Measurements from ENCODE around the gene LAMA2. TPM values are rescaled to one million over a fixed set of nuclear protein-coding genes. Genes with fewer than 3 reads are reported as not detected.
A peak's percentile ranks its signal among the peaks of the same experiment; 100 is the strongest.

Gene LAMA2
- total and polyA plus RNA-seq, 5 donors from 2014 or later = 0.06 to 0.47 (median 0.09) TPM

DNA sequence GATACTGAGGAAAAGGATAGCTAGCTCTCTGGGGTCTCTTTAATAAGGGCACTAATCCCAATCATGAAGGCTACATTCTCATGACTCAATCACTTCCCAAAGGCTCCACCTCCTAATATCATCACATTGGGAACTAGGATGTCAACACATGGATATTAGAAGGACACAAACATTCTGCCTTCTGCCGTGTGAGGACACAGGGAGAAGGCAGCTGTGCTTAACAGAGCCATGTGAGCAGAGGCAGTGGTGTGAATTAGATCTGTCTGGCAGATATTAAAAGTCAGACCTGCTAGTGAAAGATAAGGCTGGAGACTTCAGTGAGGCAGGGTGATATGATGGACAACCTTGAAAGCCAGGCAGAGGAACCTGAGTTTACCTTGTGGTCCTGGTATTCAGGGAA lies 485.1 kb downstream of the LAMA2 start:
- Histone ChIP-seq H3K36me3 (ENCODE audit: control insufficient read depth, insufficient read depth, low read length) (no peaks in the 10 kb centered on the region), H3K4me3 (ENCODE audit: low read depth, low read length) (no peak overlapping the region), H3K27ac (ENCODE audit: insufficient read depth, low read length, poor library complexity, severe bottlenecking) (no peak overlapping the region), H3K27me3 (ENCODE audit: control insufficient read depth, insufficient read depth, low read length) (no peaks in the 10 kb centered on the region), H3K4me1 (ENCODE audit: control insufficient read depth, insufficient read depth, low read length, poor library complexity, severe bottlenecking) (peaks cover 6% of the 10 kb centered on the region), H3K9me3 (ENCODE audit: control insufficient read depth in 2 of 2, low read length in 2 of 2) (no peaks in the 10 kb centered on the region)
- DNase-seq = no peak
- Mint-ChIP-seq H3K4me3 (no peak overlapping the region), H3K27ac (peak overlapping the region in 1 of 3 donors; percentile 78), H3K36me3 (no peaks in the 10 kb centered on the region), H3K27me3 (peaks cover 15% of the 10 kb centered on the region), H3K9me3 (no peaks in the 10 kb centered on the region), H3K4me1 (peaks cover 4 to 10% (median 5%) of the 10 kb centered on the region in 4 donors)
- no peak for ATAC-seq (ENCODE audit: low read depth in 2 of 2)

DNA sequence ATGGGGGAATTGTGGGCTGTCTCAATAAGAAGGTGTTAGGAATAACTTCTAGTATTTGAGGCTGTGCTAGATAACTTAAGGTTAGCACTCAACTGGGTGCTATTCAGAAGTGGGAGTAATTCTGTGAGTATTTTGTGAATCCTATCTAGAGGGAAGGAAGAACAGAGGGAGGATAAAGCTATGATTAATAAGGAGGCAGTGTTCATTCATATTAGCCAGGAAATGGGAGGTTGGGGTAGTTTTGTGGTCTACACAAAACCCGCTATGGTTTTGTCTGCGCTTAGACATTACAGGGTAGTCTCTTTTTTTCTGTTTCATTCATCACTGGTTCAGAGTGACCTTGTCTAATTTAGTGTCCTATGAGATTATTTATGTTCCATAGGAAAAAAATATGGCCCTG lies 486.0 kb downstream of the LAMA2 start:
- peaks cover 6% of the 10 kb centered on the region for H3K4me1 ChIP-seq (ENCODE audit: control insufficient read depth, insufficient read depth, low read length, poor library complexity, severe bottlenecking)
- DNase-seq (no peak), ATAC-seq (ENCODE audit: low read depth in 2 of 2) (no peak)
- Mint-ChIP-seq H3K4me1 (peaks cover 4 to 10% (median 5%) of the 10 kb centered on the region in 4 donors), H3K4me3 (no peak overlapping the region), H3K27ac (no peak overlapping the region), H3K36me3 (no peaks in the 10 kb centered on the region), H3K9me3 (no peaks in the 10 kb centered on the region), H3K27me3 (peaks cover 15% of the 10 kb centered on the region)
- H3K4me3 ChIP-seq (ENCODE audit: low read depth, low read length) = no peak overlapping the region
- no peaks in the 10 kb centered on the region for H3K9me3 ChIP-seq (ENCODE audit: control insufficient read depth in 2 of 2, low read length in 2 of 2)
- H3K27ac ChIP-seq (ENCODE audit: insufficient read depth, low read length, poor library complexity, severe bottlenecking) = no peak overlapping the region
- peaks cover 5% of the 10 kb centered on the region for H3K27me3 ChIP-seq (ENCODE audit: control insufficient read depth, insufficient read depth, low read length)
- no peaks in the 10 kb centered on the region for H3K36me3 ChIP-seq (ENCODE audit: control insufficient read depth, insufficient read depth, low read length)

DNA sequence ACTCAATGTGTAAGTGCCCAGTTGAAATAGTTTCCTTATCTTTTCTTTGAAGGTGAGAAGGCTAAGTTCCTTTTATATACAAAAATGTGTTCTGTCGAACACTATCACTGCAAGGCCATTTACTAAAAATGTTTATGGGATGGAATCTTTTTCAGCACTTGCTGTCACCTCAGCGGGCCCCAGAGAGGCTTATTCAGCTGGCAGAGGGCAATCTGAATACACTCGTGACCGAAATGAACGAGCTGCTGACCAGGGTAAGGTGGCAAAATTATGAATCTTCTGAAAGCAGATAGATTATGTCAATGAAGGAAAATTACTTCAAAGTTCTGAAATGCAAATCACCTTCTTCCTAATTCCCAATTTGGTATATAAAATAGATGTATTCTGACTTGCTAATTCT lies 486.8 kb downstream of the LAMA2 start:
- no peaks in the 10 kb centered on the region for H3K9me3 ChIP-seq (ENCODE audit: control insufficient read depth in 2 of 2, low read length in 2 of 2)
- H3K27ac ChIP-seq (ENCODE audit: insufficient read depth, low read length, poor library complexity, severe bottlenecking) = no peak overlapping the region
- Mint-ChIP-seq H3K4me1 (peaks cover 4 to 10% (median 5%) of the 10 kb centered on the region in 4 donors), H3K36me3 (no peaks in the 10 kb centered on the region), H3K9me3 (no peaks in the 10 kb centered on the region), H3K27ac (no peak overlapping the region), H3K4me3 (no peak overlapping the region), H3K27me3 (peaks cover 15% of the 10 kb centered on the region)
- H3K4me3 ChIP-seq (ENCODE audit: low read depth, low read length) = no peak overlapping the region
- ATAC-seq (ENCODE audit: low read depth in 2 of 2) = no peak
- peaks cover 5% of the 10 kb centered on the region for H3K27me3 ChIP-seq (ENCODE audit: control insufficient read depth, insufficient read depth, low read length)
- H3K4me1 ChIP-seq (ENCODE audit: control insufficient read depth, insufficient read depth, low read length, poor library complexity, severe bottlenecking) = peaks cover 6% of the 10 kb centered on the region
- DNase-seq = no peak
- no peaks in the 10 kb centered on the region for H3K36me3 ChIP-seq (ENCODE audit: control insufficient read depth, insufficient read depth, low read length)

DNA sequence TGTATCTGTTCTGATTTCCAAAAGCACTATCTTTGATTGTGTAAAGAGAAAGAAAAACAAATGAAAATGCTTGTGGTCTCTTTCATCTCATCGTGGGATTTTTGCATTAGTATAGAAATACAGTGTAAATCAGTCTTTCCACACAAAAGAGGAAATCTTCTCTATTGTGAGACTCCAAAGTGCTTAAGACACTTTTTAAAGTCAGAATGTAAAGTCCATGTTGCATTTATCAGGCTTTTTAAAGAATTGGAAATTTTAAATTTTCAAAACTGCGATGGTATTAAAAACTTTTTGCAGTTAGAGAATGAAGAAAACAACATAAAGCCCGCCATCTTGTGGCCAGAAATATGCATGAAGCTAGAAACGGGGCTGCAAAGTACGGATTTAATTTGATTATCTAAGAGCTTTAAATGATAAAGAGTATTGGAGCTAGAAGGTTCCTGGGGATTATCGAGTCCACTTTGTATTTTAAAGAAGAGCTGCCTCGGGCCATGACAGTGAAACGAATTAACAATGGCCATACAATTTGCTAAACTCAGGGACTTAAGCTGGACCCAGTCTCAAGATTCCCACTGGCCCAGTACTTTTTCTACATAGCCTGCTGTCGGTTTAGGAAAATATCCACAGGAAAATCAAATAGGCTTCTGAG lies 487.5 kb downstream of the LAMA2 start:
- ATAC-seq (ENCODE audit: low read depth in 2 of 2) = peak in 1 of 2 donors; percentile 46
- H3K27ac Mint-ChIP-seq = no peak overlapping the region

DNA sequence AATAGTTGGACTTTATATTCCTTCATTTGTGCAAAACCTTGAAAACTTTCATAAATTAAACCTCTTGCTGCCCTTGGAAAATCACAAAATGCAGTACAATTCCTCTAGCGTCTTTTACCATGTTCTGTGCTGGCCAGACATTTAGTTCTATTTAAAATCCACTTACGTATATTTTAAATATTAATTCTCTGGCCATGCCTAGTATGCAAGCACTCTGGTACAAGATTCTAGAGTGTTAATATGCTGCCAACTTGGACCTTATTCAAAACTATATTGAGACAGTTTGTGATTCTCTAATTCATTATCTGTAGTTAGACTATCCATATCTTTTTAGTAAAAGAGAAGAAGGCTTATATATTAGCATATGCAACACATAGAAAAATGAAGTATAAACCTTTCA lies 498.9 kb downstream of the LAMA2 start:
- H3K36me3 Mint-ChIP-seq = no peaks in the 10 kb centered on the region
- Histone ChIP-seq H3K36me3 (ENCODE audit: control insufficient read depth, insufficient read depth, low read length) (no peaks in the 10 kb centered on the region), H3K9me3 (ENCODE audit: control insufficient read depth in 2 of 2, low read length in 2 of 2) (no peaks in the 10 kb centered on the region), H3K4me1 (ENCODE audit: control insufficient read depth, insufficient read depth, low read length, poor library complexity, severe bottlenecking) (no peaks in the 10 kb centered on the region), H3K27me3 (ENCODE audit: control insufficient read depth, insufficient read depth, low read length) (no peaks in the 10 kb centered on the region), H3K4me3 (ENCODE audit: low read depth, low read length) (no peak overlapping the region), H3K27ac (ENCODE audit: insufficient read depth, low read length, poor library complexity, severe bottlenecking) (no peak overlapping the region)
- no peak overlapping the region for H3K4me3 Mint-ChIP-seq
- peaks cover 6% of the 10 kb centered on the region for H3K27me3 Mint-ChIP-seq
- no peaks in the 10 kb centered on the region for H3K4me1 Mint-ChIP-seq
- peaks cover 0 to 3% (median 0%) of the 10 kb centered on the region in 7 donors for H3K9me3 Mint-ChIP-seq
- H3K27ac Mint-ChIP-seq = no peak overlapping the region
- ATAC-seq (ENCODE audit: low read depth in 2 of 2) (no peak), DNase-seq (no peak)

More for the DNA sequence above, 487.5 kb downstream of the LAMA2 start:
- H3K4me3 Mint-ChIP-seq = peak overlapping the region in 1 of 4 donors; percentile 15
- H3K27ac ChIP-seq (ENCODE audit: insufficient read depth, low read length, poor library complexity, severe bottlenecking) = no peak overlapping the region
- peak in 2 of 3 donors; percentile 39 to 54 for DNase-seq
- peak overlapping the region; percentile 54 for H3K4me3 ChIP-seq (ENCODE audit: low read depth, low read length)
- H3K27me3 ChIP-seq (ENCODE audit: control insufficient read depth, insufficient read depth, low read length) = peaks cover 5% of the 10 kb centered on the region
- H3K9me3 ChIP-seq (ENCODE audit: control insufficient read depth in 2 of 2, low read length in 2 of 2) = no peaks in the 10 kb centered on the region
- peaks cover 6% of the 10 kb centered on the region for H3K4me1 ChIP-seq (ENCODE audit: control insufficient read depth, insufficient read depth, low read length, poor library complexity, severe bottlenecking)
- H3K9me3 Mint-ChIP-seq = no peaks in the 10 kb centered on the region
- H3K36me3 ChIP-seq (ENCODE audit: control insufficient read depth, insufficient read depth, low read length) = no peaks in the 10 kb centered on the region
- H3K27me3 Mint-ChIP-seq = peaks cover 15% of the 10 kb centered on the region
- H3K36me3 Mint-ChIP-seq = no peaks in the 10 kb centered on the region
- H3K4me1 Mint-ChIP-seq = peaks cover 4 to 10% (median 5%) of the 10 kb centered on the region in 4 donors

DNA sequence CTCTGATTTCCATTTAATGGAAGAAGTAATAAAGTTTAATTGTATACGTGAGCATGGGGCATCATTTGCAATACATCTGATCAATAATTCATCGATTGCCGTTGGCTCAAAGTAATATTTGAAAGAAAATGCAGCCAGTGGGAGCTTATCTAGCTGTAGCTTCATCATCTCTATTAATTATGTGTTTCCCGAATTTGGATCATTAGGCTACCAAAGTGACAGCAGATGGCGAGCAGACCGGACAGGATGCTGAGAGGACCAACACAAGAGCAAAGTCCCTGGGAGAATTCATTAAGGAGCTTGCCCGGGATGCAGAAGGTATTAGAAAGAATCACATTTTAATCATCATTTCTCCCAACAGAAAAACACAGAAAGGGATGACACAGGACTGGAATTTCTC lies 500.0 kb downstream of the LAMA2 start:
- Histone ChIP-seq H3K4me1 (ENCODE audit: control insufficient read depth, insufficient read depth, low read length, poor library complexity, severe bottlenecking) (no peaks in the 10 kb centered on the region), H3K4me3 (ENCODE audit: low read depth, low read length) (no peak overlapping the region), H3K36me3 (ENCODE audit: control insufficient read depth, insufficient read depth, low read length) (no peaks in the 10 kb centered on the region), H3K27ac (ENCODE audit: insufficient read depth, low read length, poor library complexity, severe bottlenecking) (no peak overlapping the region), H3K9me3 (ENCODE audit: control insufficient read depth in 2 of 2, low read length in 2 of 2) (no peaks in the 10 kb centered on the region), H3K27me3 (ENCODE audit: control insufficient read depth, insufficient read depth, low read length) (no peaks in the 10 kb centered on the region)
- peaks cover 0 to 11% (median 0%) of the 10 kb centered on the region in 7 donors for H3K9me3 Mint-ChIP-seq
- no peaks in the 10 kb centered on the region for H3K4me1 Mint-ChIP-seq
- peaks cover 6% of the 10 kb centered on the region for H3K27me3 Mint-ChIP-seq
- no peak overlapping the region for H3K4me3 Mint-ChIP-seq
- H3K27ac Mint-ChIP-seq = no peak overlapping the region
- ATAC-seq (ENCODE audit: low read depth in 2 of 2) = no peak
- H3K36me3 Mint-ChIP-seq = no peaks in the 10 kb centered on the region
- no peak for DNase-seq

DNA sequence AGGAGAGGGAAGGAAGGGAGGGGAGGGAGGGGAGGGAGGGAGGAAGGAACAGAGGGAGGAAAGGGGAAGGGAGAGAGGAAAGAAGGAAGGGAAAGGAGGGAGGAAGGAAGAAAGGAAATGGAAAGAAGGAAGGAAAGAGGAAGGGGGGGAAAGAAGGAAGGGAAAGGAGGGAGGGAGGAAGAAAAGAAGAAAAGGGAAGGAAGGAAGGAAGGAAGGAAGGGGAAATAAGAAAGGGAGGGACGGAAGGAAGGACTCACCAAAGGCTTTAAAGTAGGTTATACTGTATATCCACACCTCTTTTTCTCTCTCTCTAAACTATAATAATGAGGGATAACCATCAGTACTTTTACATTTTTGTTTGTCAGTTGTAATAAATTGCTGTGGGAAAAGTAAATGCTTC lies 502.2 kb downstream of the LAMA2 start:
- Mint-ChIP-seq H3K27me3 (peaks cover 6% of the 10 kb centered on the region), H3K9me3 (peaks cover 0 to 8% (median 0%) of the 10 kb centered on the region in 7 donors), H3K4me1 (no peaks in the 10 kb centered on the region), H3K27ac (no peak overlapping the region), H3K36me3 (no peaks in the 10 kb centered on the region), H3K4me3 (no peak overlapping the region)
- DNase-seq = no peak
- H3K27me3 ChIP-seq (ENCODE audit: control insufficient read depth, insufficient read depth, low read length) = no peaks in the 10 kb centered on the region
- H3K9me3 ChIP-seq (ENCODE audit: control insufficient read depth in 2 of 2, low read length in 2 of 2) = no peaks in the 10 kb centered on the region
- no peaks in the 10 kb centered on the region for H3K36me3 ChIP-seq (ENCODE audit: control insufficient read depth, insufficient read depth, low read length)
- ATAC-seq (ENCODE audit: low read depth in 2 of 2) = no peak
- no peak overlapping the region for H3K27ac ChIP-seq (ENCODE audit: insufficient read depth, low read length, poor library complexity, severe bottlenecking)
- H3K4me3 ChIP-seq (ENCODE audit: low read depth, low read length) = no peak overlapping the region
- no peaks in the 10 kb centered on the region for H3K4me1 ChIP-seq (ENCODE audit: control insufficient read depth, insufficient read depth, low read length, poor library complexity, severe bottlenecking)

DNA sequence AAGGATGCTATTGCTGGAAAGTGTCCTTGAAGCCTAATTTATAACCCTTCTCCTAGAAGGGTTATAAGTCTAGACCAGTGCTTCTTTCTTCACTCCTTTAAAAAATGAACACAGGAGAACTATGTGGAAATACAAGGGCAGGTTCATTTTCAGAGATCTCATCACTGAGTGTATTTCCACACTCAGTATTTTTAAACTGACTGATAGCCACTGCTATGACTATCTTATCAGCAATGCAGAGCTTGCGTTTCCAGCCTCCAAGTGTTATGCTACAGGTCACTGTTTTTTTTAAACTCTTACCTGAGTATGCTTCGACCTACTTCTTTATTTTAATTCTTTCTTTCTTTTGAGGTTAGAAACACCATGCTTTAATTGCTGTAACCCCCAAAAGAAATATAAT lies 508.0 kb downstream of the LAMA2 start:
- H3K9me3 Mint-ChIP-seq = peaks cover 0 to 8% (median 0%) of the 10 kb centered on the region in 7 donors

More for the DNA sequence above, 508.0 kb downstream of the LAMA2 start:
- Histone ChIP-seq H3K36me3 (ENCODE audit: control insufficient read depth, insufficient read depth, low read length) (no peaks in the 10 kb centered on the region), H3K27me3 (ENCODE audit: control insufficient read depth, insufficient read depth, low read length) (no peaks in the 10 kb centered on the region), H3K27ac (ENCODE audit: insufficient read depth, low read length, poor library complexity, severe bottlenecking) (no peak overlapping the region), H3K4me1 (ENCODE audit: control insufficient read depth, insufficient read depth, low read length, poor library complexity, severe bottlenecking) (no peaks in the 10 kb centered on the region), H3K9me3 (ENCODE audit: control insufficient read depth in 2 of 2, low read length in 2 of 2) (no peaks in the 10 kb centered on the region), H3K4me3 (ENCODE audit: low read depth, low read length) (no peak overlapping the region)
- H3K27ac Mint-ChIP-seq = no peak overlapping the region
- no peak overlapping the region for H3K4me3 Mint-ChIP-seq
- no peak for ATAC-seq (ENCODE audit: low read depth in 2 of 2)
- no peaks in the 10 kb centered on the region for H3K36me3 Mint-ChIP-seq
- peaks cover 8% of the 10 kb centered on the region for H3K27me3 Mint-ChIP-seq
- no peaks in the 10 kb centered on the region for H3K4me1 Mint-ChIP-seq
- no peak for DNase-seq
